HG03439 (cell line): Measurements from ENCODE around the gene DDX10.

Experiments used
- ATAC-seq: cut with Tn5 transposase; IDR thresholded peaks from one replicate; pipeline ENCODE4 v1.9.1; 2021; ENCODE audit warnings: mild to moderate bottlenecking, moderate library complexity; ENCODE audit not compliant: unreplicated experiment

Gene DDX10

GRCh38 chr11:108929241-108929640 is 264.4 kb downstream of the DDX10 start:
- no peak for ATAC-seq

GRCh38 chr11:108931168-108931567 is 266.3 kb downstream of the DDX10 start:
- no peak for ATAC-seq

- ATAC-seq: no peak
These were observed 268.8 kb downstream of the DDX10 start for GRCh38 chr11:108933630-108934029.

- ATAC-seq: no peak
These were observed 269.4 kb downstream of the DDX10 start for GRCh38 chr11:108934289-108934688.

- ATAC-seq: no peak
These were observed 269.8 kb downstream of the DDX10 start for GRCh38 chr11:108934696-108935095.

GRCh38 chr11:108937746-108938145 is 272.9 kb downstream of the DDX10 start:
- no peak for ATAC-seq

- ATAC-seq: no peak
These were observed 273.7 kb downstream of the DDX10 start for GRCh38 chr11:108938604-108939003.

- ATAC-seq: no peak
These were observed 274.3 kb downstream of the DDX10 start for GRCh38 chr11:108939135-108939534.

- no peak for ATAC-seq
These were observed 279.0 kb downstream of the DDX10 start for GRCh38 chr11:108943853-108944252.

- no peak for ATAC-seq
These were observed 279.8 kb downstream of the DDX10 start for GRCh38 chr11:108944471-108945178.

- no peak for ATAC-seq
These were observed 280.5 kb downstream of the DDX10 start for GRCh38 chr11:108945341-108945740.

- no peak for ATAC-seq
These were observed 283.0 kb downstream of the DDX10 start for GRCh38 chr11:108947654-108948570.

- ATAC-seq: peak; percentile 61
These were observed 293.7 kb downstream of the DDX10 start for GRCh38 chr11:108958368-108959104.

- ATAC-seq: no peak
These were observed 294.4 kb downstream of the DDX10 start for GRCh38 chr11:108959105-108959761.

GRCh38 chr11:108959874-108960273 is 295.0 kb downstream of the DDX10 start:
- no peak for ATAC-seq

- no peak for ATAC-seq
These were observed 295.6 kb downstream of the DDX10 start for GRCh38 chr11:108960501-108960900.

GRCh38 chr11:108961095-108961494 is 296.2 kb downstream of the DDX10 start:
- ATAC-seq: no peak

- ATAC-seq: no peak
These were observed 298.2 kb downstream of the DDX10 start for GRCh38 chr11:108963118-108963517.

GRCh38 chr11:108965306-108966001 is 300.6 kb downstream of the DDX10 start:
- no peak for ATAC-seq

GRCh38 chr11:108966206-108966605 is 301.3 kb downstream of the DDX10 start:
- no peak for ATAC-seq
